Measurements from ENCODE around the gene C2orf68.
A peak's percentile ranks its signal among the peaks of the same experiment; 100 is the strongest.
"Not testable (repeated sequence)": the region's sequence is repeated elsewhere in the genome, so short reads cannot be mapped to it uniquely, and the experiment has no call there.

Gene C2orf68

DNA sequence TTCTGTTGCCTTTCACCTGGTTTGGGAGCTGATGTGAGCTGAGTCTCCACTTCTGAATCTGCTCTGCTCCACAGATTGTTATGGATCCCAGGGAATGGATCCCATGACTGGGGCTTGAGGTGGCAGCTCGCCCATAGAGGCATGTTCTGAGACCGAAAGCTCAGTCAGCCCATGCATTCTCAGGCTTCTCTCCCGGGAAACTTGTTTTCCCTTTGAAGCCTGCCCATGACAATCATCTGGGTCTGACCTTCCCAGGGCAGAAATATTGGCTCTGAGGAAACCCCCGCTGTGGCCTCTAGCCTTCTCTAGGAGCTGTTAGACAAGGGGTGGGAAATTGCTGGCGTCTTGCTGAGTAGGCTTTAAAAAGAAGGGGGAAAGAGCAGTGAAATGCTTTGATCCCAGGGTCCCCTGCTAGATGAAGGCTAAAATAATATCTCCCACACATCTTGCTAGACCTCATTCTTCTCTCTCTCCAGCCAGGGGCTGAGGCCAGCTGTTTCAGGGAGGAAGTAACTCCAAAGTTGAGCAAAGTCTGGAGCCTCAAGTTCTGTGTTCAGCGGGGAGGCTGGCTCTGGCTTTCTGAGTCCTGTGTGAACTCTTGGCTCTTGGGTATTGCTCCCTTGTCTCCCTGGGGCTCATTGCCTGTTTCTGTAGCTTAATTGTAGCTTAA lies 32.5 kb downstream of the C2orf68 start:
- no peak for DNase-seq

GRCh38 chr2:85578243-85579180 lies 33.4 kb downstream of the C2orf68 start:
- DNase-seq: no peak

GRCh38 chr2:85577386-85578242 lies 34.3 kb downstream of the C2orf68 start, which contains the start of gene VAMP8:
VAMP8 (plus strand) TSS chr2:85577586; CDS start chr2:85577647, 61 bp downstream.
- no peak for DNase-seq

GRCh38 chr2:85577063-85577385 lies 34.8 kb downstream of the C2orf68 start:
- DNase-seq: no peak

GRCh38 chr2:85575739-85576138 lies 36.1 kb downstream of the C2orf68 start:
- DNase-seq: no peak

GRCh38 chr2:85566265-85566664 lies 45.6 kb downstream of the C2orf68 start:
- DNase-seq: no peak

DNA sequence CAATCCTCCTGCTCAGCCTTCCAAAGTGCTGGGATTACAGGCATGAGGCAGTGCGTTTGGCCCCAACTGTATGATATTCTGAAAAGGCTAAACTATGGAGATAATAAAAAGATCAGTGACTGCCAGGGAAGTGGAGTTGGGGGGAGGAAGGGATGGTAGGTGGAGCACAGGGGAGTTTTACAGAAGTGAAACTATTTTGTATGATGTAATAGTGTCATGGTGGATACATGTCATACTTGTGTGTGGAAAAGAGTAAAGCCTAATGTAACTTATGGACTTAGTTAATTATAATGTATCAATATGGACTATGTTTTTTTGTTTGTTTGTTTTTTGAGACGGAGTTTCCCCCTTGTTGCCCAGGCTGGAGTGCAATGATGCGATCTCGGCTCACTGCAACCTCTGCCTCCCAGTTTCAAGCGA lies 47.7 kb downstream of the C2orf68 start:
- no peak for DNase-seq

DNA sequence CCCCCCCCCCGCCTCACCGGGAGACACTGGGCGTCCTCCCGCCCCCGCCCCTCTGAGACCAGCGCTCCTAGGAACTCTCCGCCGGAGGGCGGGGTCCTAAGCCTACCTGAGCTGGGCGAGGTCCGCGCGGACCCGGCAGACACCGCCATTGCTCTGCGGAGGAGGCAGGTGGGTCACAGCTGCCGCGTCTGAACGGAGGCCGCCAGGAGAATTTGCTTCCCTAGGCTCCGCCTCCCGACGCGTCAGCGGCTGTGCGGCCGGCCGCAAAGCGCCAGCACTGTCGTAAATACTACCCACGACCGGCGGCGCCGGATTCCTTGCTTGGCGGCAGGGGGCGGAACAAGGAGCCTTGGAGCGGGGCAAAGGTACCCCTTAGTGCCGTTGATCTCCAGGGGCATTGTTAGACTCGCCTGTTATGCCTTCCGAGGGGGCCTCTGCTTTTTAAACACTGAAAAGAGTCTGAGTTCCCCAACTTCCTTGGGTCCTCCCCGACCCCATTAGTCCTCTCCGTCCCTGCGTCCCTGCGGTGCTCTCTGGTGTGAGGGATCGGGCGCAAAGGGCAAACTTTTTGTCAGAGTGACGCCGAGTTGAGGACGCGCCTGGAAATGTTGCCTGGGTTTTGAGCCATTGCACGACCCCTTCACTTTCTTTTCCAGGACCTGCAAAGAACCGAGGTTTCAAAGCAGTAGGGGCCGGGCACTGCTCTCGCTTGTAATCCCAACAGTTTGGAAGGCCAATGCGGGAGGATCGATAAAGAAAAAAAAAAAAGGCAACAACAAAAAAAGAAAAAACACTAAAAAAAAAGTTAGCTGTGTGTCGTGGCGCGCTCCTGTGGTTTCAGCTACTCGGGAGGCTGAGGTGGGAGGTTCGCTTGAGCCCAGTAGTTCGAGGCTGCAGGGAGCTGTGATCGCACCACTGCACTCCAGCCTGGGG lies 50.3 kb downstream of the C2orf68 start, which contains the start of gene GGCX:
GGCX (minus strand) TSS at position 214 of the 933 bp plus-strand sequence; CDS start at position 149, 65 bp downstream.
- DNase-seq: peak; percentile 95

GRCh38 chr2:85560812-85561279 lies 51.0 kb downstream of the C2orf68 start:
- no peak for DNase-seq

- not testable (repeated sequence) for DNase-seq
Observed at GRCh38 chr2:85560403-85560726, 51.5 kb downstream of the C2orf68 start.

DNA sequence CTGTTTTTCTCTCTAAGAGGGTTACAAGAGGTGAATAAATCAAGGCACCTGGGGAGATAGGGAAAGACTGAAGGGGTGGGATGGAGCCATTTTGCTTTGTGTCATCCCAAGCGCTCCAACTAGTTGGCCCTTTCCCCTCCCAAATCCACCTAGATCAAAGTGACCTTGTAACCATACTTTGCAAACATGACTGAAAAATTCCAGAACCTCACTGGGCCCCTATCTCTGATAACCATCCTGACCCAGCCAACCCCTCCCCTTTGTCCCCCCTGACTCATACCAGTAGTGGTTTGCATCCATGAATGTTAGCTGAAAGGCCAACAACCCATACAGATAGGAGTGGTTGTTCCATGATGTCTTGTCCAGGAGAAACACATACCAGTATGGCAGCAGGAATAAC lies 53.7 kb downstream of the C2orf68 start:
- no peak for DNase-seq

GRCh38 chr2:85557130-85557529 lies 54.7 kb downstream of the C2orf68 start:
- DNase-seq: no peak
